NT2/D1 (cell line): ENCODE results near the gene SV2B.

ENCODE experiments used
- SUZ12 ChIP-seq: IDR thresholded peaks from 2 replicates; pipeline ENCODE4 v1.6.1; 2011; ENCODE audit not compliant: insufficient read length, insufficient read depth; ENCODE audit errors: extremely low read depth
- ZNF274 ChIP-seq: IDR thresholded peaks from 2 replicates; pipeline ENCODE4 v1.6.1; 2011; ENCODE audit warnings: mild to moderate bottlenecking, low read depth, low read length

- TF ChIP-seq ZNF274 (no peak), SUZ12 (no peak)
These were observed 27.3 kb downstream of the SV2B start for GRCh38 chr15:91127236-91127955.
